ENCODE measurements around the gene NTRK2. TPM values are rescaled to one million over a fixed set of nuclear protein-coding genes. Genes with fewer than 3 reads are reported as not detected.

NTRK2 gene
- total RNA-seq, 1 donor from 2014 or later: 23.8 TPM

- Histone ChIP-seq H3K27me3 (no peaks in the 10 kb centered on the region), H3K9me3 (no peaks in the 10 kb centered on the region), H3K4me1 (peaks cover 0 to 3% of the 10 kb centered on the region in 2 donors), H3K36me3 (no peaks in the 10 kb centered on the region), H3K27ac (no peak overlapping the region), H3K4me3 (no peak overlapping the region)
- intact Hi-C loops (cut with DNase I): no loop called here
- DNase-seq (ENCODE audit: low spot score in 2 of 2): no peak
- no peak for TF ChIP-seq CTCF (IDR thresholded peaks at IDR 0.05)
These were observed 204.5 kb downstream of the NTRK2 start for GRCh38 chr9:84874022-84874421.

GRCh38 chr9:84874596-84874995 lies 205.1 kb downstream of the NTRK2 start:
- Histone ChIP-seq H3K9me3 (no peaks in the 10 kb centered on the region), H3K27ac (no peak overlapping the region), H3K4me1 (peaks cover 0 to 3% of the 10 kb centered on the region in 2 donors), H3K27me3 (no peaks in the 10 kb centered on the region), H3K36me3 (no peaks in the 10 kb centered on the region), H3K4me3 (no peak overlapping the region)
- intact Hi-C loops (cut with DNase I): no loop called here
- TF ChIP-seq CTCF (IDR thresholded peaks at IDR 0.05): no peak
- no peak for DNase-seq (ENCODE audit: low spot score in 2 of 2)

- Histone ChIP-seq H3K27ac (no peak overlapping the region), H3K4me3 (no peak overlapping the region), H3K4me1 (peaks cover 0 to 3% of the 10 kb centered on the region in 2 donors), H3K36me3 (no peaks in the 10 kb centered on the region), H3K27me3 (no peaks in the 10 kb centered on the region), H3K9me3 (no peaks in the 10 kb centered on the region)
- no peak for DNase-seq (ENCODE audit: low spot score in 2 of 2)
- intact Hi-C loops (cut with DNase I): no loop called here
- TF ChIP-seq CTCF (IDR thresholded peaks at IDR 0.05): no peak
These were observed 205.7 kb downstream of the NTRK2 start for GRCh38 chr9:84875193-84875592.

GRCh38 chr9:84879631-84880030 lies 210.1 kb downstream of the NTRK2 start:
- H3K36me3 ChIP-seq: no peaks in the 10 kb centered on the region
- no peak for TF ChIP-seq CTCF (IDR thresholded peaks at IDR 0.05)
- no peak overlapping the region for H3K4me3 ChIP-seq
- H3K27me3 ChIP-seq: no peaks in the 10 kb centered on the region
- H3K4me1 ChIP-seq: no peaks in the 10 kb centered on the region
- no peak overlapping the region for H3K27ac ChIP-seq
- H3K9me3 ChIP-seq: no peaks in the 10 kb centered on the region
- intact Hi-C loops (cut with DNase I): no loop called here
- no peak for DNase-seq (ENCODE audit: low spot score in 2 of 2)

GRCh38 chr9:84880835-84881234 lies 211.3 kb downstream of the NTRK2 start:
- TF ChIP-seq CTCF (IDR thresholded peaks at IDR 0.05): no peak
- Histone ChIP-seq H3K27ac (no peak overlapping the region), H3K27me3 (no peaks in the 10 kb centered on the region), H3K9me3 (no peaks in the 10 kb centered on the region), H3K36me3 (no peaks in the 10 kb centered on the region), H3K4me3 (no peak overlapping the region), H3K4me1 (no peaks in the 10 kb centered on the region)
- intact Hi-C loops (cut with DNase I): no loop called here
- DNase-seq (ENCODE audit: low spot score in 2 of 2): no peak

- Histone ChIP-seq H3K27me3 (no peaks in the 10 kb centered on the region), H3K9me3 (no peaks in the 10 kb centered on the region), H3K27ac (no peak overlapping the region), H3K4me1 (no peaks in the 10 kb centered on the region), H3K4me3 (no peak overlapping the region), H3K36me3 (no peaks in the 10 kb centered on the region)
- TF ChIP-seq CTCF (IDR thresholded peaks at IDR 0.05): no peak
- intact Hi-C loops (cut with DNase I): no loop called here
- DNase-seq (ENCODE audit: low spot score in 2 of 2): no peak
These were observed 217.3 kb downstream of the NTRK2 start for GRCh38 chr9:84886866-84887265.

Measured in ascending aorta (tissue), 2 donors.